Measurements from ENCODE around the gene TUFT1. TPM values are rescaled to one million over a fixed set of nuclear protein-coding genes. Genes with fewer than 3 reads are reported as not detected.
A peak's percentile ranks its signal among the peaks of the same experiment; 100 is the strongest.

The TUFT1 gene
- total and polyA plus RNA-seq, 2 of the 13 experiments (the other 11 are each of a cell fraction or from before 2014, with no cell fraction given), result 6.4 to 7.3 TPM

DNA sequence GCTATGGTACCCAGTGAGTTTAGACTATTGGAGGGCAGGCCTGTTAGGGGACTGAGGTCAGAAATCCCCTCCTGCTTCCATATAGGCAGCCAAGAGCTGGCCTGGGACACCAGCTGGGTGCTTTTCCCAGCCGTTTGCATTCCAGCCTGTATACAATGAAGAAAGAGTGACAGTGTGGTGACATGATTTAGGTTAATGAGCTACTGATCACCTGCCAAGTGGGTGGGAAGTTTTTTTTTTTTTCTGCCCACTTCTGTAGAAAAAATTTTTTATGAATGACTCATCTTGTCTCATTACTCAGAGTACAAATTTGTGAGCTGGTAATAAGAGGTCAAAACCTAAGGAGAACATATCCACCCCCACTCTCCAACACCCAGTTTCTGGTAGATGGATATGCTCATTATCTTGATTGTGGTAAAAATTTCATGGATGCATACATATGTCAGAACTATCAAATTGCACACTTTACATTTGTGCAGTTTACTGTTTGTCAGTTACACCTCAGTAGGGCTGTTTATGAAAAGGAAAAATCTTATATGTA, 45.3 kb upstream of the TUFT1 start (continued):
- no peak for TF ChIP-seq MAFF (IDR thresholded peaks at IDR 0.05; ENCODE audit: low read depth, low read length)
- TF ChIP-seq, protein P1, sequence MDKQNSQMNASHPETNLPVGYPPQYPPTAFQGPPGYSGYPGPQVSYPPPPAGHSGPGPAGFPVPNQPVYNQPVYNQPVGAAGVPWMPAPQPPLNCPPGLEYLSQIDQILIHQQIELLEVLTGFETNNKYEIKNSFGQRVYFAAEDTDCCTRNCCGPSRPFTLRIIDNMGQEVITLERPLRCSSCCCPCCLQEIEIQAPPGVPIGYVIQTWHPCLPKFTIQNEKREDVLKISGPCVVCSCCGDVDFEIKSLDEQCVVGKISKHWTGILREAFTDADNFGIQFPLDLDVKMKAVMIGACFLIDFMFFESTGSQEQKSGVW (CRISPR knock-in tag; IDR thresholded peaks at IDR 0.05; ENCODE audit: borderline replicate concordance), result no peak
- TF ChIP-seq, protein P2, sequence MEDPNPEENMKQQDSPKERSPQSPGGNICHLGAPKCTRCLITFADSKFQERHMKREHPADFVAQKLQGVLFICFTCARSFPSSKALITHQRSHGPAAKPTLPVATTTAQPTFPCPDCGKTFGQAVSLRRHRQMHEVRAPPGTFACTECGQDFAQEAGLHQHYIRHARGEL (CRISPR knock-in tag; IDR thresholded peaks at IDR 0.05), result no peak
- TF ChIP-seq BHLHE40 (IDR thresholded peaks at IDR 0.05; ENCODE audit: low read length), result peak; percentile 26; the same call in 1 of the 2 replicates
- TF ChIP-seq, protein P3, sequence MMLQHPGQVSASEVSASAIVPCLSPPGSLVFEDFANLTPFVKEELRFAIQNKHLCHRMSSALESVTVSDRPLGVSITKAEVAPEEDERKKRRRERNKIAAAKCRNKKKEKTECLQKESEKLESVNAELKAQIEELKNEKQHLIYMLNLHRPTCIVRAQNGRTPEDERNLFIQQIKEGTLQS (CRISPR knock-in tag; IDR thresholded peaks at IDR 0.05), result no peak
- TF ChIP-seq, protein P4, sequence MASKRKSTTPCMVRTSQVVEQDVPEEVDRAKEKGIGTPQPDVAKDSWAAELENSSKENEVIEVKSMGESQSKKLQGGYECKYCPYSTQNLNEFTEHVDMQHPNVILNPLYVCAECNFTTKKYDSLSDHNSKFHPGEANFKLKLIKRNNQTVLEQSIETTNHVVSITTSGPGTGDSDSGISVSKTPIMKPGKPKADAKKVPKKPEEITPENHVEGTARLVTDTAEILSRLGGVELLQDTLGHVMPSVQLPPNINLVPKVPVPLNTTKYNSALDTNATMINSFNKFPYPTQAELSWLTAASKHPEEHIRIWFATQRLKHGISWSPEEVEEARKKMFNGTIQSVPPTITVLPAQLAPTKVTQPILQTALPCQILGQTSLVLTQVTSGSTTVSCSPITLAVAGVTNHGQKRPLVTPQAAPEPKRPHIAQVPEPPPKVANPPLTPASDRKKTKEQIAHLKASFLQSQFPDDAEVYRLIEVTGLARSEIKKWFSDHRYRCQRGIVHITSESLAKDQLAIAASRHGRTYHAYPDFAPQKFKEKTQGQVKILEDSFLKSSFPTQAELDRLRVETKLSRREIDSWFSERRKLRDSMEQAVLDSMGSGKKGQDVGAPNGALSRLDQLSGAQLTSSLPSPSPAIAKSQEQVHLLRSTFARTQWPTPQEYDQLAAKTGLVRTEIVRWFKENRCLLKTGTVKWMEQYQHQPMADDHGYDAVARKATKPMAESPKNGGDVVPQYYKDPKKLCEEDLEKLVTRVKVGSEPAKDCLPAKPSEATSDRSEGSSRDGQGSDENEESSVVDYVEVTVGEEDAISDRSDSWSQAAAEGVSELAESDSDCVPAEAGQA (IDR thresholded peaks at IDR 0.05; ENCODE audit: low read depth), result no peak
- TF ChIP-seq, protein P4 (CRISPR knock-in tag; IDR thresholded peaks at IDR 0.05; ENCODE audit: borderline replicate concordance), result no peak
- TF ChIP-seq TEAD3 (CRISPR knock-in tag; optimal IDR thresholded peaks at IDR 0.05; ENCODE audit: borderline replicate concordance), result peak; percentile 26
- TF ChIP-seq ARNT (IDR thresholded peaks at IDR 0.05), result no peak
- no peak for TF ChIP-seq TBL1XR1 (IDR thresholded peaks at IDR 0.05; ENCODE audit: borderline replicate concordance, low read length, partially characterized antibody)
- TF ChIP-seq ZNF558 (CRISPR knock-in tag; IDR thresholded peaks at IDR 0.05; ENCODE audit: borderline replicate concordance), result no peak
